DMS79 (cell line): ENCODE data around the gene TSPAN5.
"Not testable (repeated sequence)": the region's sequence is repeated elsewhere in the genome, so short reads cannot be mapped to it uniquely, and the experiment has no call there.

ENCODE experiments used
- DNase-seq: peaks from one replicate; lab custom pipeline; 2025; lab: John Stamatoyannopoulos, UW

The TSPAN5 gene

DNA sequence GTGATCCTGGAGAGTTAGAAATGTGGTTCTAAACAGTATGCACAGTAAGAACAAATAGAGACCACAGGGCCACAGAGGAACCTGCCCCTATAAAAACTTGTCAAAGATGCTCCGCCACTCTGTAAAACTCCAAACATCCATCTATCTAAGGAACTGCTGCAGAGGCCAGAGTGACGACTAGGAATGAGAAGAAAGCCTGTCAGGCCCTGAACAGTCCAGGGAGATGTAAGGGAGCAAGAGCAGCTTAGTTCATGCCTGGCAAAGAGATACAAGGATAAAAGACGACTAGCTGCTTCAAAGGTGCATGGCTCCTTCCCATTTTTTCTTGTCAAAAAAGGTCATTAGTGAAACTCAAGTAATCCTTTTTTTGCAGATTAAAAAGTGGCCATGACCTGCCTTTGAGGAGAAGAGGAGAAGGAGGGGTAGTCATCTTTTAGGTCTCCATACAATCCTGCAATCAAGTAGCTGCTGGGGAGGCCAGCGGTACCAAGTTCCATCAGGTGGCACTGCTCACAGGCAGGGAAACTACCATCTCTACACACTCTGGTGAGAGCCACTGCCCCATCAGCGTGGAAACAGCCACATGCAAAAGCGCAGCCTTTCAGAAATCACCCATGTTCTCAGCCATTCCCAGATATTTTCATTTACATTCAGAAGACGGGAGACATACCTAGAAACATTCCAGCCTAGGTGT, 162.1 kb downstream of the TSPAN5 start:
- DNase-seq: no peak

DNA sequence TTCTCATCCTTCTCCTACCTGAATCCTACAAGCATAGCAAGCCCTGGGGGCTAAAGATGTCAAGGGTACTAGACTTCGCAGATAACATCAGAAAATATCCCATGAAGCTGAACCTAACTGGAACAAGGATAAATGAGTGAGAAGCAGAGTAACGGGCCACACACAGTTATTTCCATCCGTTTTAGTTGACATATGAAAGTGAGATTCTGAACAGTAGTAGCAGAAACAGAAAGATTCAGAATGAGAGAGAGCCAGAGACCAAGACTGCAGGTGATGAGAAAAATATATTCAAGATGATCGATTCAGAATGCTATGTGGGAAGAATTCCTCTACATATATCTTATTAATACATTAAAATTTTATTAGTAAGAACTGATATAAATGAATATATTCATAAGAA, 165.1 kb downstream of the TSPAN5 start:
- DNase-seq: no peak

DNA sequence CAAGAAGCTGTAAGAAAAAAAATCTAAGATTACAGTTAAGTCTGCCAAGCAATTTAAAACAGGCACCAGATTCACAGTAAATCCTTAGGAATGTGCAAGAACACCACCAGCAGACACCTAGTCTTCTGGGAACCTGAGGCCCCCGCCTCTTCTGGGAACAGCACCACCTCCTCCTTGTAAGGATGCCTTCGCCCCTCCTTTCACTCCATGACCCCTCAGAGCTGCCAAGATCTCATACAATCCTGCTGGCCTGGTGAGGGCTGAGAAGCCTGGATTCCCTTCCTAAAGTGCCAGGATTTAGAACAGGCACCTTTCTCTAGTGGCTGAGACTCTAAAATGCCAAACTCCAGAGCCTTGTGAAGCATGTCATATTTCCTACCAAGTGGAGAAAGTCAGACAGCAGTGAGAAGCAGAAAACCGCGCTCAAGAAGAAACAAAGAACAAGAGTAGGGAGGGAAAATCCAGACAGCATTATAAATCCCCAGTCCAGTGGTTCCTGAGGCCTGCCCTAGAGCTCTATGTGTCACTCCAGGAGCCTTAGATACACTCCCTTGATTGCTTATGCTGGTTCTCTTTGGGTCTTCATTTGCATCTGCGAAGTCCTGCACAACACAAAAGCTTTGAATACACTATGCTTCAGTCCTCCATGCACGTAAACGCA, 166.4 kb downstream of the TSPAN5 start:
- DNase-seq: no peak

DNA sequence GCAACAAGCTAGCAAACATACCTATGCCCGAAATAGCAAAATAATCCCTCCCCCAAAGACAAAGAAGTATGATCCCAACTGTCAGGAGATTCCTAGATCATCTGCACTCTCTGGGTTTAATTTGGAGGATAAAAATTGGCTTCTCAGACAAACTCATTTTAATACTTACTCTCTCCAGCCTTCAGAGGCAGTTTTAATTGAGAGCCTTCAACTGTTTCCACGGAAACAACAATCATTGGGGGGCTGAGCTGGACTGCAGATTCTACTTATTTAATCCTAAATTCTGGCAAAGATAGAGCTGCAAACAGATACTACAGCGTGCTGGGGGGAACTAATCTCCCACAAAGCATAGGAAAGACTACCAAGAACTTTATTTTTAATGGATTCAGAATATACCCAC, 168.2 kb downstream of the TSPAN5 start:
- no peak for DNase-seq

DNA sequence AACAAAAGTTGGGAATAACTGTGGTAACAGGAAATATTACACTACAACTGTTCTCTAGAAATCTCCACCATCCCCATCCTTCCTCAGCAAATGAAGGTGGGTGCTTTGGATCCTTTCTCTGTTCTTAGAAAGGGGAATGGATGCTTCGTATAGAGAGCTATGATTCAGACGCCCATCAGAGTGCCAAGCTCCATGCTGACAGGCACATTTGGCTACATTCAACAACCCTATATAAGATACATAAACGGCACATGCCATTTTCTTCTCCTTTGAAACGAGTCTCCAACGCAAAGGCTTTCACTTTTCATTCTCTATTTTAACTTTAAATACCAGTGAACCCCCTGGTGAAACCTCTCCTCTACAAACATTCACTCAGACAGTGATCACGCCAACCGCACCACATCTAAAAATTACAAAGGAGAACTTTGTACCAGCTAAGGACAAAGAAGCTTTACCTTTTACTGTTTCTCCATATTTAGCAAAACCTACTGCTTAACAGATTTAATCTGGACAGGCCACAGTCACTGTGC, 172.5 kb downstream of the TSPAN5 start:
- DNase-seq: no peak

DNA sequence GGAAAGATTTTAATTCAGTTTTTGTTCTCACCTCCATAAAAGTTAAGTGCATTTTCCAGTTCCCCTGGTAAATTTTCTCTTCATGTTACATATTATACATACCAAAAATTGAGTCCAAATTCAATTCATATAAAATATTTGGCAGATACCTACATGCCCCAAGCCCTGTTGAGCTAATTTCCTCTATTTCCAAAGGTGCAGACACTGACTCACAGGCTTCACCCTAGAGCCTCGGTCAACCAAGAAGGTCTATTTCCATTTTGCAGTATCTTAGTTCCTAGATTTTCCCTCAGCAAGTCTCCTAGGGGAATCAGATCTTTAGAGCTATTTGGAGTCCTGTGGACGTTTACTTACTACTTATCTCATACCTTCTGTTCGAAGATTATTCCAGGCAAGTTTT, 174.4 kb downstream of the TSPAN5 start:
- no peak for DNase-seq

DNA sequence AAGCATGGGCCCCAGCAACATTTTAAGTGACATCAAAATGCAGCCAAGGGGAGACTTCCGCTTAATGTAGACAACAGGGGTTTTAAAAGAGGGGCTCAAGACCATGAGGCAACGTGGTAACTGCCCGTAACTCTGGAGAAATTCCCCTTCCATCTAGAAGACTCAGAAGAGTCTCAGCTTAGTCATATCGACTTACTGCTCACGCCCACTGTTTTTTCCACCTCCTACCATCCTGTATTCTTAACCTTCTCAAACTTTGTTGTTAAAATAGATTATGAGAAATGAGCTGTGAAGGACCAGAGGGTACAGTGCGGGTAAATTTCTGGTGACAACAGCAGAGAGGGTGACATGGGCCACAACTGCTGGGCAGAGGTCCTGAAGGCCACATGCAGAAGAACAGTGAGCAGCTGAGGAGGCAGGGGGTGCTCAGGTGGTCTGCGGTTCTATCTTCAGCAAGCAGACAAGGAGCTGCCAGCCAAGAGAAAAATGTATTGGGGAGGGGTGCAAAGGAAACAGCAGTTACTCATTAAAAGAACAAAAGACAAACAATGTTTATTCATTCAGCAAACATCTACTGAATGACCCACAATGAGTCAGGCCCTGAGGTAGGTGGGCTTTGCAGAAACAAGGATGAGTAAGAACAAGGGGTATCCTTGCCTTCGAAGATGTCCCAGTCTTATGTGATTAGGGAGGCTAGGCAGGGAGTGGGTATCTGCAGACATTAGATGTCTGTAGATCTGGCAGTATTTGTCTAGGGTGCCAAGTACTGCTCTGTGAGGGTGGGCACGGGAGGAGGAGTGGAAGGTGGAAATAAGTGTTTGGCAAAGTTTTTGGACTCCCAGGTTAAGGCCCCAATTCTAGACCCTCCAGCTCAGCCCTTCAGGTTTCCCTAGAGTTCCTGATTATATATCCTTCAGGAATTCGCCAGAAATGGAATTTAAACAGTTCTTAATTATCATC, 175.3 kb downstream of the TSPAN5 start:
- no peak for DNase-seq

DNA sequence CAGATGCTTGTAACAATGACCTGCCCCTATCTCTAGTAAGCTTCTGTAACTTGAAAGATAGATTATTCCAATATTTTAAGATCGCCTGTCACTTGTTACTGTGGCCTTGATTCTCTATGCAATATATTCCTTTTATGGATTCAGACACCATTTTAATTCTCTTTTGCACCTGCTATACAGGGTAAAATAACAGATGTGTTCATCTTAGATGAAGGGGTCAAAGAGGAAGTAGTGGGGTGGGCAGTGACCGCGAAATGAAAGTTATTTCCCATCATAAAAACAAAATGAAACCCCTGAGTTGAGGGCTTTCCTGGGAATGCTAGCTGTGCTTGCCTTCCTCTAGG, 175.9 kb downstream of the TSPAN5 start:
- DNase-seq: no peak

DNA sequence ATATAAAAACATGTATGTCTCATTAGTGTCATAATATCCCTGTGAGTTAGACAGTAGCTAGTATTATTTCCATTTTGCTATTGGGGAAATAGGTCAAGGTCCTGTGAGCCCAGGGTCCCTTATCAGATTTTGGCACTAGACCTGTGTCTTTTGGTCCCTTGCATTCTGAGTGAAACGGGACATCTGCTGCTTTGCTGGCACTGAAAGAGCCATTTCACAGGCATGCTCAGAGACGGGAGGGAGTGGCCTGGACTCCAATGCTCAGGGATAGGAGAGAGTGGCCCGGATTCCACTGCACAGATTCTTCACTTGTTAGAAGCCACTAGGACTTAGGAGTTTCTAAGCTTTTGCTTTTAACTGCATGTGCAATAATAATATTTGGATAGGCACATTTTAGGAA, 177.2 kb downstream of the TSPAN5 start:
- DNase-seq: no peak

DNA sequence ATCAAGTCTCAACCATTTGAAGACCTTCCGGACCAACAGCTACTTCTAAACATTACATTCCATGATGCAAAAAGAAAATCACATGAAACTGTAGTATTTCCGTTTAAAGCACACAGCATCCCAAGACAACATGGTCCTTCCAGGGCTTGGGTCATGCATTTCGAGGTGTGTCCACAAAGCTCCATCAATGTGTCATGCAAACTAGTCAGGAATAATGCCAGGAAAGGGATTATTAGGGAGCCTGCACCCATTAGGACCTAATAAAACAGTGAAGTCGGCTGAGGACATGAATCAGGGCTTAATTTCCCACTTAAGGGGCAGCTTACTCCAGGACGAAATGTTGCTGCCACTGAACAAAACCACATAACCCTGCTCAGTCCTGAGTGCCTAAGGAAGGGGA, 177.9 kb downstream of the TSPAN5 start:
- no peak for DNase-seq

DNA sequence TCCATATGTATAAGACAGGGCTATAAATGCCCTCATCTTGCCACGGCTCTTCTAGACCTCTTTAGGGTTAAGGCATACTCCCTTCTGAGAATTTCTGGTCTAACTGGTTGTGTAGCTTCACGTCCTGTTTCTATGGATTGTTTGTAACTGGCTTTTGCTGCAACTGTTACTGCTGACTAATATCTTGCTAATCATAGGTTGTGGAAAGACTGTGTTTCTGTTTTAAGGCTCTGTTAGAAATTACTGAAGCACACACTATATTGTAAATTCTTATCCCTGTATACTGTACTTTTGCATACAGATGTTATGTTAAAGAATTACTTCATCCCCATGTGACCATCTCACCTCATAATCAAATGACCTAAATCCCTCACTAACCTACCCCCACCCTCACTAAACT, 178.8 kb downstream of the TSPAN5 start:
- not testable (repeated sequence) for DNase-seq

DNA sequence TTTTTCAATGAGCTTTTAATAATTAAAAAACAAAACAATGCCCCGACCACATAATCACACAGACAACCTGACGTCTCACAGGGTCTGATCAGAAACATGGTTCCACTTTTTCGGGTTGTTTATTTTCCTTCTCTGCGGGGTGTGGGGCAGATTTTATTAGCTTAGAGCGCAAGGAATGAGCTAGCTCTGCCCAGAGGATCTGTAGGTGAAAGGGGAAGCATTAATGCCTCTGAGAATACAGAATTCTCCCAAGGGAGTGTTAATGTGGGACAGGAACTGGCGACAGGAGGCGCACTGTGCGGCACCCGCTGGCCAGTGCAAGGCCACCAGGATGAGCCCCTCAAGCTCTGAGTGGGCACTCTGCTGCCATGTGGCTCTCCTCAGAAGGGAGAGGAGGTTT, 181.5 kb downstream of the TSPAN5 start:
- DNase-seq: no peak

DNA sequence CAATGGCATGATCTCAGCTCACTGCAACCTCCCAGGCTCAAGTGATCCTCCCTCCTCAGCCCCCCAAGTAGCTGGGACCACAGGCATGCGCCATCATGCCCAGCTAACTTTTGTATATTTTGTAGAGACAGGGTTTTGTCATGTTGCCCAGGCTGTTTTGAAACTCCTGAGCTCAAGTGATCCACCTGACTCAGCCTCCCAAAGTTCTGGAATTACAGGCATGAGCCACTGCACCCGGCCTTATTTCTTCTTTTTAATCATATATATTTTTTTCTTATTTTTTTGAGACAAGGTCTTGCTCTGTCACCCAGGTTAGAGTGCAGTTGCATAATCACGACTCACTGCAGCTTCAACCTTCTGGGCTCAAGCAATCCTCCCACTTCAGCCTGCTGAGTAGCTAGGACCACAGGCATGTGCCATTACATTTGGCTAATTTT, 184.0 kb downstream of the TSPAN5 start:
- no peak for DNase-seq

DNA sequence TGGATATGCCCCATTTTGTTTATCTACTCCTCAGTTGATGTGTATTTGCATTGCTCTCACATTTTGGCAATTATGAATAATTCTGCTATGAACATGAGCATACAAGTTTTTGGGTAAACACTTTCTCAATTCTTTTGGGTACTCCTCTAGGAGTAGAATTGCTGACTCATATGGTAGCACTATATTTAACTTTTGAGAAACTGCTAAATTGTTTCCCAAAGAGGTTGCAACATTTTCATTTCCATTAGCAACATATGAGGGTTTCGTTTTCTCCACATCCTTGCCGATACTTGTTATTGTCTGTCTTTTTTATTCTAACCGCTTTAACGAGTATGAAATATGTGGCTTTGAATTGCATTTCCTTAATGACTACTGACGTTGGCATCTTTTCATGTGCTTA, 185.4 kb downstream of the TSPAN5 start:
- DNase-seq: no peak

DNA sequence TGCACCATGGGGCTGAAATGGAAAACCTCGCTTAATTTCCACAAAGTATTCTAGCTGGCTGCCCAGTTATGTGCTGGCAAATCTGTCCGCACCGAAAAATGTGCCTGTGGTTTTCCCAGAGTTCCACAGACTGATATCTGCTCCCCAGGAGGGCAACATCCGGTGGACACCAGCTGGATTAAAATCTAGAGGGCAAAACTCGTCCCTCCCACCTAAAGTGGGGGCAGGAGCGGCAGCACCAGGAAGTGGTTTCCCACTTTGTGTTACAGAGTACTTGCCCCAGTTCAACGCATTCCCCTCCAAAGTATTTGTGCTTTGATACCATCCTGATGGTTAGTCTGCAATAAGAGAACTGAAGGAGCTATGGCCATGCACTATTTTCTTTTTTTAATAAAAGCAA, 187.6 kb downstream of the TSPAN5 start:
- DNase-seq: no peak

DNA sequence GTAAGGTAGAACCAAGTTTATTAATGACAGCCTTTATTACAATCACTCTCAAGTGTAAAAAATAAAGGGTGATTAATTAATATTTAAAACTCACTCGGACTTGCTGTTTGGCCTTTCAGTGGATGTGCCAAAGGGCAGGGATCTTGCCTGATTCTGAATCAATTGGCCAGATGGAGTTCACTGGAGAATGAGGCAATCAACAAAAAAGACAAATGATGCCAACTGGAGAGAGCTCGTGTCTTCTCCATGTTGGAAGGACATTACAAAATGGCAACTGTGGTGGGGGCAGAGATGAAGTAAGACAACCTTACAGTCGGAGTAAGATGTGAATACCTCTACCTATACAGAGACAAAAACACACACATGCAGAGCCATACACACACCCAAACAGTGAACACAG, 188.0 kb downstream of the TSPAN5 start:
- DNase-seq: no peak

DNA sequence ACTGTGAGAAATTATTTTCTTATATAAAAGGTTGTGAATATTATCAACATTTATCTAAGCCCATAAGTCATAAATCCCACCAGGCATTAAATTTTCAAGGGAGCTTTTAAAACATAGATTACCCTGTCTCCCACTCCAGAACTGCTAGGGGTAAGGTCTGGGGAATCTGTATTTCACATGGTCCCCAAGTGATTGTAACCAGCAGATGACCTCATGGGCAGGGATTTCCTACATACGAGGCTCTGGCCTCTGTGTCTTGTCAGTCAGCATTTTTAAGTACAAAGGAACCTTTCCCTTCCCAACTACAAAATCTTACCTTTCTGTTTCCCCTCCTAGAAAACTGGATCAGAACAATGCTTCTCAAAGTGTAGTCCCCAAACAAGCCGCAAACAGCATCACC, 188.6 kb downstream of the TSPAN5 start:
- no peak for DNase-seq

DNA sequence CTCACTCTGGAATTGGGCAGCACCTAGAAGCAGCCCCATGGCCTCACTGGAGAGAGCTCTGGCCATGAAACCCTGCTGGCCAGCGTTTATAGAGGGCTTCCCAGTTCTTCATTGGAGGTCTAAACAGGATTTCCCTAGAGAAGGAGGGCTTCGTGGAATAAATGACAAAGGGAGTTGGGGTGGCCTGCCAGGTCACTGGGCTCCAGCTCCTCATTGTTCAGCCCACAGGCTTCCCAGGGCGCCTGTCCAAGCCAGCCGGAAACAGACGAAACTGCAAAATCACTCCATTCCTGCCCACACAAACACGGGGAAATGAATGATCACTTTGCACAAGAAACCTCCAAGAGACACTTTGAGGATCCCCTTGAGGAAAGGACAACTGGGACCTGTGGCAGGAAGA, 189.7 kb downstream of the TSPAN5 start:
- DNase-seq: no peak

DNA sequence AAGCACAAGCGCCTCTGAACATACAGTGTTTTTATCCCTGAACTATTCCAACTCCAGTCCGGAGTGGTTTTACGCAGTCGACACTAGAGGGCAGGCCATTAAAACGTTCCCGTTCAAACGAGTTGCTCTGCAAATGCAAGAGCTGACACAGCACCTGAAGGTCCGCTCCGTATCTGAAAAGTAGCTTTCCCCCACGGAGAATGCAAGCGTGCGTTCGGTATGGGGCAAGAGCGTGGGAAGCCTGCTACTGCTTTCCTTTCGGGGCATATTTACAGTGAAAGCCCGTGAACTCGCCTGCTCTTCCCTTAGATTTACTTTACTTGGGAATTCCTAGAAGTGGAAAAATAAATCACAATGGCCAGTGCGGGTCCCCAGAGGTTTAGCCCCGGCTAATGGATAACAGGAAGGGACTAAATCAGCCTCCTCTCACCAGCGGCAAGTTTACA, 190.8 kb downstream of the TSPAN5 start:
- peak; percentile 0 for DNase-seq

DNA sequence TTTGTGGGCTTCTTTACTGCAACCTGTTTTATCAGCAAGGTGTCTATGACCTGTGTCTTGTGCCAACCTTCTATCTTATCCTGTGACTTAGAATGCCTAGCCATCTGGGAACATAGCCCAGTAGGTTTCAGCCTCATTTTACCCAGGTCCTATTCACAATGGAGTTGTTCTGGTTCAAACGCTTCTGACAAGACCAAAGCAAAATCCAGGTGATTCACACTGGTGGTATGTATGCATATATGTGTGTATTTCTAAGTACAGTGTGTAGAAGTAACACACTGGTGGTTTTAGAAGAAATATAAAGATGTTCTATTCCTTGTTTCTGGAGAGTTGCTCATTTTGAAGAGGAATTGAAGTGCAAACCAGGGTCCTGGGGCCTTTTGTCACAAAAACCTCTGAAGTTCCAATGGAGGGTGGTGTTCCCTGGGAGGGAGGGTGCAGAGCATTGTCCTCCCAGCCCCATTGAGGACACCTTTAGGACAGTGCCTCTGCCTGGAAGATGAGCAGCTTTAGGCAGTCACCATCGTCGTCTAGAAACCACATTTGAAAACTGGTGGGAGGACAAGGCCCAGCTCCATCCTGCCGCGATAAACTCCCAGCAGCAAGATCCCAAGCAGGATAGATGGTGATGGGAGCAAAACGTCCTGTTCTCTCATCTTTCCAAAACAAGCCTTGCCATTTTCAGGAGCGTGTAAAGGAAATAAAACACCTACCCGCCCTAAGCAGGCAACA, 191.4 kb downstream of the TSPAN5 start:
- no peak for DNase-seq

DNA sequence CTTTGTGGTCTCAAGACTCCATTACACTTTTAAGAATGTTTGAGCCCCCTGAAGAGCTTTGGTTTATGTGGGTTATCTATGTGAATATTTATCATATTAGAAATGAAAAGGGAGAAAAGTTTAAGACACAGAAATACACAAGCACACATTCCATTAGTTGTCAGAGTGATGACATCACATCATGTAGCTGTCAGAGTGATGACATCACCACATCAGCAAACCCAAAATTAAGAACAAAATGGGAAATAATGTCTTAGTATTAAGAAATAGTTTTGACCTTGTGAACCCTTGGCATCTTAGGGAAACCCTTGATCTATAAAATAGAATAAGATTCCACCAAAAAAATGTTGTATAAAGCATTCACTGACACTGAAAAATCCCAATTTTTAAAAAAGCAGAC, 195.9 kb downstream of the TSPAN5 start:
- DNase-seq: no peak
